SU-DHL-6 (cell line): ENCODE measurements around the gene LPGAT1.

Source experiments
- H2AFZ ChIP-seq: fragments of 200-600 bp; sonication (generic); 2 replicates; pipeline ENCODE4 v1.6.1; 2014; ENCODE audit warnings: low read depth, mild to moderate bottlenecking, moderate library complexity, mixed read lengths, antibody characterized with exemption, low read length; ENCODE audit not compliant: severe bottlenecking
- H3F3A ChIP-seq: fragments of 200-600 bp; shearing (Covaris generic); 2 replicates; pipeline ENCODE4 v1.6.0; 2016; ENCODE audit warnings: antibody characterized with exemption, mild to moderate bottlenecking; ENCODE audit not compliant: insufficient read depth
- H3K27ac ChIP-seq: fragments of 200-600 bp; sonication (generic); 2 replicates; pipeline ENCODE4 v1.5.1; 2016; ENCODE audit warnings: low read depth, mild to moderate bottlenecking, low read length, moderate library complexity, mixed read lengths
- H3K27me3 ChIP-seq: fragments of 200-600 bp; sonication (generic), shearing (Covaris generic); 2 replicates; pipeline ENCODE4 v1.6.0; 2014; ENCODE audit warnings: mild to moderate bottlenecking, low read length
- H3K36me3 ChIP-seq: fragments of 200-600 bp; sonication (generic); 2 replicates; pipeline ENCODE4 v1.6.1; 2014; ENCODE audit warnings: mild to moderate bottlenecking, low read length, mixed read lengths
- H3K4me2 ChIP-seq: fragments of 300-600, 200-600 bp; shearing (Covaris generic), sonication (generic); 2 replicates; pipeline ENCODE4 v1.6.0; 2014; ENCODE audit warnings: low read length, low read depth, mild to moderate bottlenecking; ENCODE audit not compliant: poor library complexity, severe bottlenecking
- H3K4me3 ChIP-seq: fragments of 200-600 bp; sonication (generic); 2 replicates; pipeline ENCODE4 v1.5.1; 2014; ENCODE audit warnings: antibody characterized with exemption, low read length, mild to moderate bottlenecking, mixed read lengths; ENCODE audit not compliant: insufficient read depth, poor library complexity, severe bottlenecking
- H3K79me2 ChIP-seq: fragments of 200-600 bp; sonication (generic); 2 replicates; pipeline ENCODE4 v1.6.1; 2014; ENCODE audit warnings: mild to moderate bottlenecking, low read length, moderate library complexity; ENCODE audit not compliant: insufficient read depth
- H3K9ac ChIP-seq: fragments of 200-600 bp; sonication (generic); 2 replicates; pipeline ENCODE4 v1.7.0; 2014; ENCODE audit warnings: mild to moderate bottlenecking, low read length
- H3K9me2 ChIP-seq: fragments of 200-600 bp; sonication (generic); replicated peaks from 2 replicates; pipeline ENCODE4 v1.6.1; 2014; ENCODE audit warnings: low read length; ENCODE audit not compliant: insufficient read depth
- H3K9me3 ChIP-seq: fragments of 200-600 bp; sonication (generic); 2 replicates; pipeline ENCODE4 v1.6.1; 2014; ENCODE audit warnings: low read length, mixed read lengths; ENCODE audit not compliant: insufficient read depth
- H4K20me1 ChIP-seq: fragments of 200-600 bp; sonication (generic); 2 replicates; pipeline ENCODE4 v1.6.1; 2014; ENCODE audit warnings: low read depth, mild to moderate bottlenecking, antibody characterized with exemption, low read length, moderate library complexity, mixed read lengths
- EZH2phosphoT487 ChIP-seq: fragments of 200-600 bp; sonication (generic), shearing (Covaris generic); conservative IDR thresholded peaks from 2 replicates; pipeline ENCODE4 v1.6.1; 2018; ENCODE audit warnings: mild to moderate bottlenecking, antibody characterized with exemption, low read length, moderate library complexity, mixed read lengths
- TF ChIP-seq, protein P1 (sequence below): fragments of 200-600 bp; sonication (generic); IDR thresholded peaks from one replicate; pipeline ENCODE4 v1.5.1; 2017; ENCODE audit warnings: antibody characterized with exemption, mild to moderate bottlenecking, low read length, moderate library complexity; ENCODE audit not compliant: insufficient read depth, poor library complexity, severe bottlenecking

The LPGAT1 gene

DNA sequence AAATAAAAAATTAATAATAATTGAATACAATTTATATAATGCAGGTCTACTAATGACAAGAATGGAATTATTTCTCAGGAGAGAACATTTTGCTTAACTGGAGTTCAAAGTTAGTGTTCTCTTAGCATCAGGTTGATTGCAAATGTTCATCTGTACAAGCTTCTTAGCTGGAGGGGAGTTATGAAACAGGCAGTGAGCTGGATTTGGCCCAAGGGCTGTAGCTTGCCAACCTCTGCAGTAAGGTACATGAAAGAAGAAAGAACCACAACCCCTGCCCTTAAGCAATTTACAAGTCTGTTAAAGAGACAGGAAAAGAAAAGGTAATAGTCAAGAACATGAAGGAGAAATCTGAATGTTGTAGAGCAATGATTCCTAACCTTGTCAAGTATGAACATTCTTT, 17.0 kb downstream of the LPGAT1 start:
- TF ChIP-seq, protein P1, sequence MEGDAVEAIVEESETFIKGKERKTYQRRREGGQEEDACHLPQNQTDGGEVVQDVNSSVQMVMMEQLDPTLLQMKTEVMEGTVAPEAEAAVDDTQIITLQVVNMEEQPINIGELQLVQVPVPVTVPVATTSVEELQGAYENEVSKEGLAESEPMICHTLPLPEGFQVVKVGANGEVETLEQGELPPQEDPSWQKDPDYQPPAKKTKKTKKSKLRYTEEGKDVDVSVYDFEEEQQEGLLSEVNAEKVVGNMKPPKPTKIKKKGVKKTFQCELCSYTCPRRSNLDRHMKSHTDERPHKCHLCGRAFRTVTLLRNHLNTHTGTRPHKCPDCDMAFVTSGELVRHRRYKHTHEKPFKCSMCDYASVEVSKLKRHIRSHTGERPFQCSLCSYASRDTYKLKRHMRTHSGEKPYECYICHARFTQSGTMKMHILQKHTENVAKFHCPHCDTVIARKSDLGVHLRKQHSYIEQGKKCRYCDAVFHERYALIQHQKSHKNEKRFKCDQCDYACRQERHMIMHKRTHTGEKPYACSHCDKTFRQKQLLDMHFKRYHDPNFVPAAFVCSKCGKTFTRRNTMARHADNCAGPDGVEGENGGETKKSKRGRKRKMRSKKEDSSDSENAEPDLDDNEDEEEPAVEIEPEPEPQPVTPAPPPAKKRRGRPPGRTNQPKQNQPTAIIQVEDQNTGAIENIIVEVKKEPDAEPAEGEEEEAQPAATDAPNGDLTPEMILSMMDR = no peak
- no peak for TF ChIP-seq EZH2phosphoT487
- Histone ChIP-seq H3K27me3 (no peaks in the 10 kb centered on the region), H3K27ac (no peak overlapping the region), H4K20me1 (no peaks in the 10 kb centered on the region), H3K79me2 (no peaks in the 10 kb centered on the region), H3K9me3 (no peaks in the 10 kb centered on the region), H3K9ac (no peak overlapping the region), H3F3A (no peaks in the 10 kb centered on the region), H3K4me3 (no peak overlapping the region), H3K4me2 (no peak overlapping the region), H2AFZ (no peak overlapping the region), H3K36me3 (0 out of 2 replicates have a peak, but pooled peaks cover 4% of the 10 kb centered on the region), H3K9me2 (no peaks in the 10 kb centered on the region)

DNA sequence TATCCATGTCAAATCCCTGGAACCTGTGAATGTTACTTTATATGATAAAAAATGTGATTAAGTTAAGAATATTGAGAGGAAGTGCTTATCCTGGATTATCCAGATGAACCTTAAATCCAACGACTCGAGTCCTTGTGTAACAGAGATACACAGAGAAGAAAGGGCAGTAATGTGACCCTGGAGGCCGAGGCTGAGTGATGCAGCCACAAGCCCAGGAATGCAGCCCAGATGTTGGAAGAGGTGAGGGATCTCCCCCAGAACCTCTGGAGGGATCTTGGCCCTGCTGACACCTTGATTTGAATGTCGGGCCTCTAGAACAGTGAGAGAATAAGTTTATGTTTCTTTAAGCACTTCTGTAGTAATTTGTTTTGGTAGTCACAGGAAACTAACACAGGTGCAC, 18.0 kb downstream of the LPGAT1 start:
- H3K27me3 ChIP-seq = no peaks in the 10 kb centered on the region
- TF ChIP-seq, protein P1 = no peak
- TF ChIP-seq EZH2phosphoT487 = no peak
- no peaks in the 10 kb centered on the region for H3K36me3 ChIP-seq
- no peaks in the 10 kb centered on the region for H3K9me3 ChIP-seq
- H3K27ac ChIP-seq = no peak overlapping the region
- no peak overlapping the region for H3K4me2 ChIP-seq
- no peak overlapping the region for H3K9ac ChIP-seq
- H3K9me2 ChIP-seq = no peaks in the 10 kb centered on the region
- H3K79me2 ChIP-seq = no peaks in the 10 kb centered on the region
- H3F3A ChIP-seq = no peaks in the 10 kb centered on the region
- no peaks in the 10 kb centered on the region for H4K20me1 ChIP-seq
- no peak overlapping the region for H3K4me3 ChIP-seq
- H2AFZ ChIP-seq = no peak overlapping the region

DNA sequence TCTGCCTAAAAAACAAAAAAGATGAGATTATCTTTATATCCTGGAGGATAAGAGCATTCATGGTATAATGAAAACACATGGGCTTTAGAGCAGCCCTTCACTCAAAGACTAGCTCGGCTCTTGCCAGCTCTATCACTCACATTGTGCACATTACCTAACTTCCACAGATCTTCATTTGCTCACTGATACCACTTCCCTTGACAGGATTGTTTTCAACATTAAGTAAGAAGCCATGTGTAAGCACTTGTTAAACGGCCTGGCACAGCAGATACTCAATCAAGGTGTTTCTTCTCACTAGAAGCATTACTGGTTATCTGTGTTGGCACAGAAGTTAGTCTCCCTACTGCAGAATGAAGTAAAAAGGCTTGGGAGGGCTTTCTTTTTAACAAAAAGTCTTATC, 18.7 kb downstream of the LPGAT1 start:
- Histone ChIP-seq H3K9ac (no peak overlapping the region), H3K27ac (no peak overlapping the region), H2AFZ (no peak overlapping the region), H3K9me3 (no peaks in the 10 kb centered on the region), H3K4me2 (no peak overlapping the region), H3F3A (no peaks in the 10 kb centered on the region), H3K79me2 (no peaks in the 10 kb centered on the region), H3K27me3 (no peaks in the 10 kb centered on the region), H3K36me3 (no peaks in the 10 kb centered on the region), H3K4me3 (no peak overlapping the region), H4K20me1 (no peaks in the 10 kb centered on the region), H3K9me2 (no peaks in the 10 kb centered on the region)
- TF ChIP-seq EZH2phosphoT487 = no peak

DNA sequence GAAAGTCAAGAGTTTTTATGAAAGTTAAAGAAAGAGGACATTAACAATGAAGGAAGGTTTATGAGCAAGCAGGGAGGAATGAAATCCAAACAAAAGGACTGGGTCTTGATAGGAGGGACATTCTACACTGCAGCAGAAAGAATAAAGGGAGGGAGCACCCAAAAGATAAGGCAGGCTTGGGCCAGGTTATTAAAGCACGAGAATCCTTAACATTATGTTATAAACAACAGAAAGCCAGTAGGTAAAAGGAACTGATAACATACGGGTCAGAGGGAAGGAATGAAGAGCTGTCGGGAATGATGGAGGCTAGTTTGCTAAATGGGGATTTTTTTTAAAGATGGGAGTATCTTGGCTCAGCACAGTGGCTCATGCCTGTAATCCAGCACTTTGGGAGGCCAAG, 19.4 kb downstream of the LPGAT1 start:
- H3K4me3 ChIP-seq = no peak overlapping the region
- H3K9ac ChIP-seq = no peak overlapping the region
- H3K9me2 ChIP-seq = no peaks in the 10 kb centered on the region
- TF ChIP-seq EZH2phosphoT487 = no peak
- TF ChIP-seq, protein P1 = no peak
- no peaks in the 10 kb centered on the region for H3K27me3 ChIP-seq
- no peaks in the 10 kb centered on the region for H3K9me3 ChIP-seq
- no peak overlapping the region for H2AFZ ChIP-seq
- H3K4me2 ChIP-seq = no peak overlapping the region
- no peaks in the 10 kb centered on the region for H3F3A ChIP-seq
- H4K20me1 ChIP-seq = no peaks in the 10 kb centered on the region
- no peaks in the 10 kb centered on the region for H3K79me2 ChIP-seq
- H3K36me3 ChIP-seq = no peaks in the 10 kb centered on the region
- no peak overlapping the region for H3K27ac ChIP-seq
